Liver (tissue), 9 donors: ENCODE measurements around the gene ELN. TPM values are rescaled to one million over a fixed set of nuclear protein-coding genes. Genes with fewer than 3 reads are reported as not detected.

Experiments
- DNase-seq: peaks from one replicate; pipeline ENCODE4 v3.0.0-alpha.2; 2017; ENCODE audit warnings: low spot score
- H3K27ac ChIP-seq, 2 donors: one replicate each; pipeline ENCODE4 v1.7.0; 2013; ENCODE audit warnings: inconsistent platforms in 2 of 2, low read length in 2 of 2, control low read depth in 1 of 2, low read depth in 1 of 2, mild to moderate bottlenecking in 1 of 2
- H3K27me3 ChIP-seq, 4 donors: one replicate each; pipeline versions ENCODE4 v1.6.1 to v1.7.0; 2013; ENCODE audit warnings: low read length in 3 of 4, inconsistent platforms in 1 of 4, mild to moderate bottlenecking in 1 of 4, moderate library complexity in 1 of 4; ENCODE audit not compliant: control insufficient read depth in 4 of 4, insufficient read depth in 4 of 4
- H3K36me3 ChIP-seq, 4 donors: one replicate each; pipeline versions ENCODE4 v1.6.1 to v1.7.0; 2013; ENCODE audit warnings: low read length in 3 of 4, mild to moderate bottlenecking in 3 of 4, low read depth in 1 of 4, moderate library complexity in 1 of 4; ENCODE audit not compliant: control insufficient read depth in 4 of 4, insufficient read depth in 3 of 4
- H3K4me1 ChIP-seq, 4 donors: one replicate each; pipeline versions ENCODE4 v1.6.1 to v1.7.0; 2013; ENCODE audit warnings: low read length in 3 of 4, mild to moderate bottlenecking in 3 of 4, moderate library complexity in 1 of 4; ENCODE audit not compliant: control insufficient read depth in 4 of 4, insufficient read depth in 4 of 4
- H3K4me3 ChIP-seq, 3 donors: one replicate each; pipeline versions ENCODE4 v1.6.1 to v1.7.0; 2013; ENCODE audit warnings: low read length in 3 of 3, control low read depth in 1 of 3, low read depth in 1 of 3, mild to moderate bottlenecking in 1 of 3
- H3K9ac ChIP-seq, 2 donors: one replicate each; pipeline ENCODE4 v1.7.0; 2013; ENCODE audit warnings: low read length in 2 of 2, mild to moderate bottlenecking in 2 of 2, moderate library complexity in 2 of 2, control low read depth in 1 of 2, low read depth in 1 of 2
- H3K9me3 ChIP-seq, 4 donors: one replicate each; pipeline versions ENCODE4 v1.6.1 to v1.7.0; 2013; ENCODE audit warnings: low read length in 3 of 4; ENCODE audit not compliant: control insufficient read depth in 4 of 4
- CTCF ChIP-seq: fragments of 150-350 bp; IDR thresholded peaks from 2 replicates; pipeline ENCODE4 v1.5.1; 2017; ENCODE audit warnings: improper control_type of control experiment, low read depth, low read length; ENCODE audit not compliant: missing input control
- EGR1 ChIP-seq, 2 donors: IDR thresholded peaks; 2 replicates each; pipeline ENCODE4 v1.6.1; 2016 to 2018; ENCODE audit warnings: antibody characterized with exemption in 2 of 2, low read depth in 2 of 2
- GABPA ChIP-seq, 2 donors: IDR thresholded peaks in 1 of 2; conservative IDR thresholded peaks in 1 of 2; 2 replicates each; pipeline ENCODE4 v1.6.1; 2016; ENCODE audit warnings: antibody characterized with exemption in 2 of 2, mild to moderate bottlenecking in 1 of 2, moderate library complexity in 1 of 2
- RAD21 ChIP-seq, 2 donors: IDR thresholded peaks; 2 replicates each; pipeline ENCODE4 v1.6.1; 2016; ENCODE audit warnings: antibody characterized with exemption in 2 of 2, mild to moderate bottlenecking in 2 of 2
- REST ChIP-seq: IDR thresholded peaks from 2 replicates; pipeline ENCODE4 v1.6.1; 2016; ENCODE audit warnings: antibody characterized with exemption, mild to moderate bottlenecking
- RXRA ChIP-seq, 2 donors: IDR thresholded peaks; 2 replicates each; pipeline ENCODE4 v1.6.1; 2017 to 2018; ENCODE audit warnings: antibody characterized with exemption in 2 of 2, mild to moderate bottlenecking in 1 of 2
- SP1 ChIP-seq: IDR thresholded peaks from 2 replicates; pipeline ENCODE4 v1.6.1; 2018; ENCODE audit warnings: antibody characterized with exemption, mild to moderate bottlenecking
- TAF1 ChIP-seq: conservative IDR thresholded peaks from 2 replicates; pipeline ENCODE4 v1.6.1; 2016; ENCODE audit warnings: antibody characterized with exemption, mild to moderate bottlenecking
- ZBTB33 ChIP-seq: IDR thresholded peaks from 2 replicates; pipeline ENCODE4 v1.6.1; 2016; ENCODE audit warnings: antibody characterized with exemption
- WGBS: extraction: QIAGEN DNeasy Blood & Tissue Kit; methylation state at CpG from one replicate; pipeline ENCODE4 v1.1.7; 2013; 5-methylcytosine and 5-hydroxymethylcytosine counted together
- polyA plus RNA-seq, 2 donors: library from polyadenylated mRNA; stranded (reverse) in 1 of 2; unstranded in 1 of 2; fragments of 200-250 nt in 1 of 2; fragments of >200 nt in 1 of 2; fragmentation: Nextera tagmentation in 1 of 2; extraction: Ambion mirVana in 1 of 2; gene quantifications; one replicate each; pipeline versions ENCODE4 v1.2.1 to v1.2.3, GENCODE V29; 2013 to 2015
- total RNA-seq, 2 donors: library from RNA; depleted of rRNA; stranded (reverse); fragments of >200 nt; gene quantifications; one replicate each; pipeline ENCODE4 v1.2.3, GENCODE V29; 2014
- donor health status: healthy.
- donor health status: healthy.
- donor health status: healthy.
- donor health status: healthy.
- donor health status: healthy.

Gene ELN
- total and polyA plus RNA-seq, 4 donors, result 2.7 to 16.3 (median 9.7) TPM

- peak overlapping the region in 1 of 2 donors; percentile 18 for H3K9ac ChIP-seq
These were observed 880 bp upstream of the ELN start for GRCh38 chr7:74026903-74027682.

More at GRCh38 chr7:74026903-74027682, 880 bp upstream of the ELN start:
- Histone ChIP-seq H3K27me3 (no peaks in the 10 kb centered on the region), H3K9me3 (no peaks in the 10 kb centered on the region), H3K4me1 (peaks cover 2 to 30% (median 14%) of the 10 kb centered on the region in 4 donors), H3K4me3 (no peak overlapping the region), H3K27ac (peak overlapping the region; percentile 40 to 47), H3K36me3 (no peaks in the 10 kb centered on the region)
- WGBS, result 28% methylated on average over 18 of the region's 18 CpGs
- DNase-seq, result peak; percentile 80
- no peak for TF ChIP-seq REST
- no peak for TF ChIP-seq RXRA (IDR thresholded peaks at IDR 0.05)
- no peak for TF ChIP-seq SP1
- no peak for TF ChIP-seq EGR1 (IDR thresholded peaks at IDR 0.05; ENCODE audit: low read depth in 2 of 2)
- no peak for TF ChIP-seq GABPA (IDR thresholded peaks at IDR 0.05 in 1 of 2, conservative IDR thresholded peaks at IDR 0.05 in 1 of 2)
- peak; percentile 85 for TF ChIP-seq CTCF
- TF ChIP-seq ZBTB33, result no peak
- peak; percentile 73 to 83 for TF ChIP-seq RAD21 (IDR thresholded peaks at IDR 0.05)
- no peak for TF ChIP-seq TAF1
